HG02852 (cell line): Measurements from ENCODE around the gene TSPAN12.

Source experiments
- ATAC-seq: cut with Tn5 transposase; IDR thresholded peaks from one replicate; pipeline ENCODE4 v1.9.1; 2021; ENCODE audit warnings: mild to moderate bottlenecking, moderate library complexity; ENCODE audit not compliant: unreplicated experiment

Gene TSPAN12

GRCh38 chr7:120843109-120843508 lies 14.8 kb downstream of the TSPAN12 start:
- ATAC-seq = no peak

DNA sequence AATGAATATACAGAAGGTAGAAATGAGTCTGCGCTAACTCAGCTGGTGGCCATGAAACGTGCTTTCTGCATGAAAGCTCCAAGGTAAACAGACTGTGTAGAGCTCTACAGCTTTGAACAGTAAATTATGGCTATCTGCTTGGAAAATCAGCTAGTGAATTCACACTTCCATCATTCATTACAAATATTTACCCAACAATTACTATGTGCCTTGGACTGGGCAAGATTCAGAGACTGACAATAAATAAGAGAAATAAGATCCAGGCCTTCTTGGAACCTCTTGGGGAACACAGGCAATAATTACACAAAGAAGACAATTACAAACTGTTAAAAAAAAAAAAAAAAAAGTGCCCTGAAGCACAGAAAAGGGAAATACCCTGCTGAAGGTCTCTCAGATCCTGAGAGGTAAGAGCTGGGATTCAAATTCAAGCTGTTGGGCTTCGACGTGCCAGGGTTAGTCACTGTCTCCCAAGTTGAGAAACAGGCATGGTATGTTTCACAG lies 15.8 kb downstream of the TSPAN12 start:
- no peak for ATAC-seq

DNA sequence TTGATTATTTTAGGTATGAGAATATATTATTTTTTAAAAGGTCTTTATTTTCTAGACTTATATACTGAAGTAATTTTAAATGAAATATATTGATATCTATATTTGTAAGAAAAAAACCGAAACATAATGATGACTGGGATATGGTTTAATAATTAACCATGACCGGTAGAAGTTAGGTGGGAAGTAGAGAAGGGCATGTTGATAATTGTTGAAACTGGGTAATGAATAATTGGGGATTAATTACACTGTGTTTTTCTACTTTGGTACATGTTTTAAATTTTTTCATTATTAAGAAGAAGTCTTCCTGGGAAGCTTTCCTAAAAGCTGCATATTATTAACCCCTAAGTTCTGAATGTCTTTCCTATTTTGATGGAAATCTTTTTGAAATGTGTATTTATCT lies 16.3 kb downstream of the TSPAN12 start:
- ATAC-seq = no peak

DNA sequence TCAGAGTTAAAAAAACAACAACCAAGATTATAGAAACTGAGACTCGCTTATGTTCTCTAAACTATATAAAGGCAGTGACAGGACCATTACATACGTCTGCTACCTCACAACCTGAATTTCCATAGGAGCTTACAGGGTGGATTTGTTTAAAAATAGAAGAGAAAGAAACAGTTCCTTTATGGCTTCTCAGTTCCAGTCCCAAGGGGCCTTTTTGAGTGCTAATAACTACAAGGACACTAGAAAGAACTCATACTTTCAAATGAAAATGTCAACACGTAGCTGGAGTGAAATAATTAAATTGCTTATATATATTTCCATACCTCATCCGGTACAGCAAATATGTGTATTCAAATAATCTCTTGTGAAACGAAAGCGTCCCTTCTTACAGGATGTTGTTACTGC lies 19.7 kb downstream of the TSPAN12 start:
- peak; percentile 72 for ATAC-seq

DNA sequence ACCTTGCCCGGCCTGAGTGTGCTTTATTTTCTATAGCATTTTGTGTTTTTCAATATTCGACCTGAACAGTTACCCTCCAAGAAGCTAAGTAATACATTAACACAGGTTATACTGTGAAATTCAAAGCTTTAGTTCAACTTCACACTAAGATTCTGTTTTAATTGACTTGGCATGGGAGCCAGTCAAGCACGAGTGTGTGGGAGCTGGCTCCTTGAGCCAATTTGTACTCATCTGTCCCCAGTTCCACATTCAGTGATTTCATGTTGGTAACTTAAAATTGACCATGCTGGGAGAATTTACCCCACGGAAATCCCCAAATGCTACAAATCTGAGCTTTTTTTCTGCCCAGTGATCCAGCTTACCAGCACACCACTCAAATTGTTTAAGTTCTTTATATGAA lies 20.3 kb downstream of the TSPAN12 start:
- ATAC-seq = peak; percentile 33

GRCh38 chr7:120836556-120837115 lies 21.3 kb downstream of the TSPAN12 start:
- no peak for ATAC-seq

DNA sequence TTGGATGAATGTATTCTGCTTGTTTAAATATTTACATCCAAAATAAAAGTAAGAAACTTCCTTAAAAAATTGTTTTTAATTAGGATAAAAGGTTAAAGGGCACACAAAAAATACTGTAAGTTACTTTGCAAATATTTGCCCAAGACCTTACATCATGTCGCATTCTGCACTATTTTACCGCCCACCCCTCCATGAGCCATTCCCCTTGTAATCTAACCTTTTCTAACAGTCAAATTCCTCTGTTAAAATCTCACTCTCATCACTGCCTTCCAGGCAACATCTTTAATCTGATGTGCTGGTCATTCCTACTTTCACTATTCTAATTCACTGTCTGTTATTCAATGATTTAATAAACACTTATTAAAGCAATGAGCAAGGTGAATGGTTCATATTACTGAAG lies 23.2 kb downstream of the TSPAN12 start:
- no peak for ATAC-seq

DNA sequence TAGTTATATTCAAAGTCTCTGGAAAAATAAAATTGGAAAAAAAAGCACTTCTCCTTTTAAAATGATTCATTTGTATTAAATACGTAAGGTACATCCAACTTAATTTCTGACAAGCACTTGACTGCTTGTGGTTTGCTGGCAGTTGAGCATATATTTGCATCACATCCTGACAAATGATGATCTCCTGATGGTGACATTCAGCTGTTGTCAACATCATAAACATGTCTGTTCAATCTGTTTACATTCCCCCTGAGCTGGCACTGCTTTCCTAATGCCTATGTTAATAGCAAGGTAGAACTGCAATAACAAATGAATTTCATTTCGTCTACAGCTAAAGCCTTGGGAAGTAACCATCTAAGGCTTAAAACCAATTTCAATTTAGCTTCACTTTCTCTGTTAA lies 24.4 kb downstream of the TSPAN12 start:
- no peak for ATAC-seq

DNA sequence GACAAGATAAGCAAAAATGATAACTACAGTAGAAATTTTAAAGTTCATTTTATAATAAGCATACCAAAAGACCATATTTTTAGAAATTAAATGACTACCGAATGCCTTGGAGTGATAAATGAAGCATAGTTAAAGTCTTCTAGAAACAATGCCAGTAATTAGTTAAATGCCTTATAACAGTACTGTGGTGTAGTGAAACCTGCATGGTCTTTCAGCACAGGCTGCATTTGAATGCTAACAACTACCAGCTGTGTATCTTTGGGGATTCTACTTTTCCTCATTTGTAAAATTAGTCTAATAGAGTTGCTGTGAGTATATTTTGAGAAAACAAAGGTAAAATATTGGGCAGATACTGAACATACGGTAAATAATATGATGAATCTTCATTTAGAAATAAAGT lies 25.1 kb downstream of the TSPAN12 start:
- ATAC-seq = no peak

- no peak for ATAC-seq
These were observed 26.7 kb downstream of the TSPAN12 start for GRCh38 chr7:120831260-120831659.

DNA sequence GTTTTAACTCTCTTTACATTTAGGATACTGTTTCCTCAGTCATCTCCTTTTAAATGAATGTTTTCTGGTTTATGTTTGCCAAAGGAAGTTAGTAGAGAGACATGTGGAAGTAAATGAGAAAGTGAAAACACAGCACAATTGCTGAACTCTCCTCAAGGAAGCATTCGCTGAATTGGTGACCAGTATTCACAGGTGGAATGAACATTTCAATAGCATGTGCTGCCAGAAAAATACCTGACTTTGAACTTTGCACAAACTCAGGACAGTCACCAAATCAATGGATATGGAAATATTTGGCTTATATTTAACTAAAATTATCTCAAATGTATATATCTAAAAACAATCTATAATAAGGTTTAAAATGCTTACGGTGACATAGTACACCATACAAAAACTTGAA lies 28.5 kb downstream of the TSPAN12 start:
- ATAC-seq = no peak

DNA sequence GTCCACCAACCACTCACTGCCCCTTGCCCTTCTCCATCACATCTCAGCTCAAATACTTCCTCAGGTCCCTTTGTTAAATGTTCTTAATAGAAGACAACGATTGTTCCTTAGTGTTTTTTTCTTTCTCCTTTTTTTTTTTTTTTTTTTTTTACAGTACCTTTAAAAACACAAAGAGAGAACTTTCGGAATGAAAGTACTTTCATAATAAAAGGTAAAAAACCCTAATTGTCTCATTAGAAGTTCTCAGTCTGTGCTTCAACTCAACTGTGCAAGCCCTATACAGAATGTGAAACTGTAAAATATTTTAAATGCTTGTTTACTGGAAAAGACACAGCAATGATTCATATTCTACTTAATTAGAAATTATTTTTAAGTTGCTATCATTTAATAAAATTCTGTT lies 29.4 kb downstream of the TSPAN12 start:
- no peak for ATAC-seq

GRCh38 chr7:120827371-120828118 lies 30.4 kb downstream of the TSPAN12 start:
- ATAC-seq = no peak

DNA sequence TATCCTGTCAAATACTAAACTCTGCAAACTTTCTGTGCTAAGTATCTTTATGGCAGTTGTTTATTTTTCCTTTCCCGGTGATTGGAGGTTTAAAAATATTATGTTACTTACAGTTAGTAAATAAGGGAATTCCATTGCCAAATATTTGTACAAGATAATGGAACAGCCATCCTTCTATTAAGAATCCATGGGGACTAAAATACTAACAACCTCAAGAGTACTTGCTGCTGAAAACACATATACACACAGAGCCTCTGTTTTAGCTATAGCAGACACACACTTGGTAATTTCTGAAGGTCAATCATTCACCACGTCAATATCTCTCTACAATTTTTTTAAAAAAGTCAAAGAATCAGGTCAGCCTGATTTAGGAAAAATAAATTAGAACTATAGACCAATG lies 32.4 kb downstream of the TSPAN12 start:
- ATAC-seq = no peak

DNA sequence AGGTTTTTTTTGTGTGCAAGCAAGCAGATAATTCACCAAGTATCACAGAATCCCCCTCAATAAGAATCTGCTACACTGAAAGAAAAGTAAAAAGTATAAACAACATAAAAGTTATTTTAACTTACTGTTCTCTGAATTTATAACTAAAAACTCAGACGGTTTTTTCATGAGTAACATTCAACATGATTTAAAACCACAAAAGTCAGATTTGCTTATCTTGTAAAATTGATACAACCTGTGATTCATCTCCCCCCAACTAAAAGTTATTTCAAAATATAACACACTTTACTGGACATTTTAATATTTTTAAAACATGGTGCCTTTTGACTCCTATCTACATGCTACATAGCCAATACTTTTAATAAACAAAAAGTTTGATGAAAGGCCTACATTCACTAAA lies 32.8 kb downstream of the TSPAN12 start:
- no peak for ATAC-seq

- ATAC-seq = no peak
These were observed 38.1 kb downstream of the TSPAN12 start for GRCh38 chr7:120819861-120820260.

- ATAC-seq = no peak
These were observed 40.1 kb downstream of the TSPAN12 start for GRCh38 chr7:120817851-120818250.

GRCh38 chr7:120814253-120814939 lies 43.5 kb downstream of the TSPAN12 start:
- ATAC-seq = no peak

DNA sequence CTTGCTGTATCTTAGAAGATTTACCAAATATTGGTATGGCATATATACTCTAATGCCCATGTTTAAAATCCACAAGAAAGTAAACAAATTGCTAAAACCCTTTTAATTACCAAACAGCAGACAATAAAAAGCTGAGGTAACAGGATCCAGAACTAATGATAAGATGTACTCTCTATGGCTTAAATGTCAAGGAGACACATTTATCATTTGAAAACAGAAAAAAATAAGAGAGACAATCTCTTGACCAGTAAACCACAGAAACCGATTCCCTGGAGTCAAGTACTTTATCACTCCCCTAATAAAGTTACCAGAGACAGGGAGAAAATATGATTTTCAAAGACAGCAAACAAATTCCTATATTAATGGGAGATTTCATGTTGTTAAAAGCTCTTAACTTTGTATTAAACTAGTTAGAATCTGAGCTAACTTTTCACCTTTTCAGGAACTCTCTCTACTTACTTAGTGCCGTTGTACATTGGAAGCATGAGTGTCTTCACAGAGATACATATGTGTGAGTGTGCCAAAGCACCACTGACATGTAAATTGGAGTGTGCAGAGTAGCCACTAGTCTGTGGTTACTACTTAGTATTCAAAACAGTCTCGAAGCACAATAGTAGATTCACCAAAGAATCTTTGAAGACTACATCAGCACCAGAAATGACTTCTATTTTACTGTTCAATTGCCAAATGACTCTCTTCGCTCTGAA lies 44.2 kb downstream of the TSPAN12 start:
- no peak for ATAC-seq

DNA sequence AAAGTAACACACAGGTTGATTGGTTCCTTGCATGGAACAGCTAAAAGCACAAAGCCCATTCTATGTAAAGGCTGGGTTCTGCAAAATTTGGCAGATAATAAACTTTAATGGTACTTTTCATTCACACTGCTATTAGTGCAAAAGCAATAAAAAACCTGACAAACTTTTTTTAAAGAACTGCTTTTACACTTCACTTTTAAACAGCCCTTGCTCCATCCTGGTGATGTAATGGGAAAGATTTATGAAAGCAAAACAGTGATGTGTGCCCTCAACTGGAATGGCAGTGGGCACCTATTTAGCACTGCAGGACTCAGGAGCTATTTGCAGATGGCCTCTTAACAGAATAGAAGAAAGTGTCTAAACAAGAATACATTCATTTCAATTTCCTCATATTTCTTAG lies 44.9 kb downstream of the TSPAN12 start:
- no peak for ATAC-seq

DNA sequence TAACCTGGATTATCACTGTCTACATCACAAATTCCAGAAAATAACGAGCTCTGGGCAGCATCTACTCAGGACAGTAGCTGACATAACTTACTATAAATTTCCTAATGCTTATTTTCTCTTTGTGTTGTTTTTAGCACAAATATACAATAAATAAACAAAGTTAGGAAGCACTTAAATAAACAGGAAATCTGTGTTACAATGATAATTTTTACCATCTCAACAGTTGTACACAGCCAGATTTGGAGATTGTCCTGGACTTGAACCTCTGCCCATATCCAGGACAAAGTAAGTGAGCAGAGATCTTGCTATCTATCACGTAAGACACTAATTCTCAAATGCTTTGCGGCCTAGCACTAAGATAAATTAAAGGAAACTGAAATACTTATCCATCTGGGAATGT lies 48.7 kb downstream of the TSPAN12 start:
- ATAC-seq = no peak

GRCh38 chr7:120807390-120807789 lies 50.6 kb downstream of the TSPAN12 start:
- no peak for ATAC-seq
